ENCODE measurements around the gene ZC3HAV1L.

Gene ZC3HAV1L

DNA sequence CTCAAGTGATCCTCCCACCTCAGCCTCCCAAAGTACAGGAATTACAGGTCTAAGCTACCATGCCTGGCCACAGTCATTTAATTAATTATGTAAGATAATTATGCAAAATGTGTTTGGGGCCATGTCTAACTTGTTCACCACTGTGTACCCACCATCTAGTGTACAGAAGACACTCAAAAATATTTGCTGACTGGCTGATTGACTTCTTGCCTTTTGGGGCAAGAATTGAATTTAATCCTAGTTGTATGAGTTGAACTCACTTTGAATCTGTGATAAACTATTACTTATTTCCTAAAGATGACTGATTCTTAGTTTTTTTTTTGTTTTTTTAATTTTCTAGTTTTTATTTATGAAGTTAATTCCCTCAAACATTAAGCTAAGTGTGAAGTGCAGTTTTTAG, 15.8 kb upstream of the ZC3HAV1L start:
- no peak for FAIRE-seq
- no peak for TF ChIP-seq CTCF (IDR thresholded peaks at IDR 0.05; ENCODE audit: insufficient read depth, missing control alignments)
- no peak for DNase-seq (ENCODE audit: insufficient read length, low spot score)

- TF ChIP-seq CTCF (IDR thresholded peaks at IDR 0.05; ENCODE audit: insufficient read depth, missing control alignments): no peak
- DNase-seq (ENCODE audit: insufficient read length, low spot score) (no peak), FAIRE-seq (no peak)
Measured at GRCh38 chr7:139049936-139050335, 14.1 kb upstream of the ZC3HAV1L start.

DNA sequence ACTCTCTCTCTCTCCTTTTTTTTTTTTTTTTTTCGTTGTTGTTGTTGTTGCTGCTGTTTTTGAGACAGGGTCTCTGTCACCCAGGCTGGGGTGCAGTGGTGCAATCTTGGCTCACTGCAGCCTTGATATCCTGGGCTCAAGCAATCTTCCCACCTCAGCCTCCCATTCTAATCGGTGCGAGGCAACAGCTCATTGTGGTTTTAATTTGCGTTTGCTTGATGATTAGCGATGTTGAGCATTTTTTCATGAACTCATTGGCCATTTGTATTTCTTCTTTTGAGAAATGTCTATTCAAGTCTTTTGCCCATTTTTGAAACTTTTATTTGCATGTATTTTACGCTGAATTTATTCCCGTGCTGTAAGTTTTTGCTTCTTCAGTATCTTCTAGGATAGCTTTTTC, 13.3 kb upstream of the ZC3HAV1L start:
- FAIRE-seq (no peak), DNase-seq (ENCODE audit: insufficient read length, low spot score) (no peak)
- no peak for TF ChIP-seq CTCF (IDR thresholded peaks at IDR 0.05; ENCODE audit: insufficient read depth, missing control alignments)

DNA sequence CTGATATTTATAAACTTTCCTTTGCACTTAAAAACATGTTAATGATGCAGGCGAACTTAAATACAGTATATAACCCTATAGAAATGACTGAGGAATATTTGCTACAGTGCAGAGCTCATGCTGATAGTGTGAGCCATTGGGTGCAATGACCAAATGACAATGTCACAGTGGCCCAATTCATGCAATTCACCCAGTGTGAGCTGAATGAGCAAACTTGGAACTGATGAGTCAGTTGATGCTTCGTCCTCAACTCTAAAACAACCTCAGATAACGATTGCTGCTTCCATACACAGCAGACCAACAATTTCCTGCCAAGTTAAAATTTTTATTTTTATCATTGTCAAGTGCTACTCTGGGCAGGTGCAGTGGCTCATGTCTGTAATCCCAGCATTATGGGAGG, 12.1 kb upstream of the ZC3HAV1L start:
- DNase-seq (ENCODE audit: insufficient read length, low spot score) (no peak), FAIRE-seq (no peak)
- TF ChIP-seq CTCF (IDR thresholded peaks at IDR 0.05; ENCODE audit: insufficient read depth, missing control alignments): no peak

DNA sequence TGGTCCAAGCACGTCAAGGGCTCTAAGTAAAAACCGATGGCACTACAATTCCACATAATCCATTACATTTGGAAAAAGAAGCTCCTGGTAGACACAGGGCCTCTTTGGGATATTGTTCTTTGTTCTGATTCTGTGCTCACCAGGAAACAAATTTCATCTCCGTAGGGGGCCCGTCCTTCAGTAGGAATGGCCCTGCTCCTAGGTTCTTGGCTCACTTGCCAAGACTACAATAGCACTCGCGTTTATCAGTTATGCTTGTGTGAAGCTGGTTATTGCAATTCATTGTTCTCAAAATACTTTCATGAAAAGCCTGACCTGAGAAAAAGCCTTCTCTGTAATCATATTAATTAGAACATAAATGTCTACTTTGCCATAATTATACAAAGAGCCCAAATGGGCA, 10.3 kb upstream of the ZC3HAV1L start:
- DNase-seq (ENCODE audit: insufficient read length, low spot score): no peak
- no peak for FAIRE-seq
- TF ChIP-seq CTCF (IDR thresholded peaks at IDR 0.05; ENCODE audit: insufficient read depth, missing control alignments): no peak

- DNase-seq (ENCODE audit: insufficient read length, low spot score) (no peak), FAIRE-seq (no peak)
Measured at GRCh38 chr7:139044813-139045794, 9.3 kb upstream of the ZC3HAV1L start.

More at GRCh38 chr7:139044813-139045794, 9.3 kb upstream of the ZC3HAV1L start:
- TF ChIP-seq CTCF (IDR thresholded peaks at IDR 0.05; ENCODE audit: insufficient read depth, missing control alignments): no peak
